GM12878 (cell line): ENCODE measurements around the gene H6PD. TPM values are rescaled to one million over a fixed set of nuclear protein-coding genes. Genes with fewer than 3 reads are reported as not detected.

Experiments used
- ATF2 ChIP-seq: IDR thresholded peaks from 2 replicates; pipeline ENCODE4 v1.6.1; 2012; ENCODE audit warnings: low read length, inconsistent platforms
- DPF2 ChIP-seq: fragments of 450-650 bp; IDR thresholded peaks from 2 replicates; pipeline ENCODE4 v1.6.1; 2017; ENCODE audit warnings: mild to moderate bottlenecking
- EED ChIP-seq: sonication (generic); IDR thresholded peaks from 2 replicates; pipeline ENCODE4 v1.6.1; 2016; ENCODE audit warnings: antibody characterized with exemption, low read depth
- JUNB ChIP-seq: IDR thresholded peaks from 2 replicates; pipeline ENCODE4 v1.6.1; 2016; ENCODE audit warnings: antibody characterized with exemption, mild to moderate bottlenecking
- JUND ChIP-seq: IDR thresholded peaks from 2 replicates; pipeline ENCODE4 v1.6.1; 2012; ENCODE audit warnings: low read depth, mild to moderate bottlenecking, low read length, improper control_type of control experiment, moderate library complexity
- NFYB ChIP-seq: IDR thresholded peaks from 2 replicates; pipeline ENCODE4 v1.6.1; 2011; ENCODE audit warnings: low read depth, mild to moderate bottlenecking, low read length, improper control_type of control experiment, moderate library complexity; ENCODE audit not compliant: insufficient read depth
- PRDM15 ChIP-seq: fragments of 450-650 bp; formaldehyde crosslinking; IDR thresholded peaks from 2 replicates; pipeline ENCODE4 v1.4.0; 2020; ENCODE audit warnings: mild to moderate bottlenecking, moderate library complexity
- SMARCA5 ChIP-seq: fragments of 450-650 bp; IDR thresholded peaks from 2 replicates; pipeline ENCODE4 v1.6.1; 2017; ENCODE audit warnings: mild to moderate bottlenecking
- ZBTB40 ChIP-seq: fragments of 450-650 bp; IDR thresholded peaks from 2 replicates; pipeline ENCODE4 v1.6.1; 2016; ENCODE audit warnings: mild to moderate bottlenecking, moderate library complexity, borderline replicate concordance
- polyA plus RNA-seq, 11 experiments: library from polyadenylated mRNA; depleted of rRNA in 4 of 11; unstranded in 6 of 11; stranded (reverse) in 5 of 11; fragments of >200 nt; fragmentation: Nextera tagmentation in 4 of 11; fragmentation: Illumina TruSeq in 1 of 11; extraction: Ambion mirVana in 4 of 11; extraction: Trizol in 1 of 11; gene quantifications; 1 replicate in 1 of 11; 2 replicates in 10 of 11; pipeline versions ENCODE4 v1.2.1 to v1.2.3, GENCODE V29; 2011 to 2016; ENCODE audit warnings: inconsistent platforms in 2 of 11, missing spikeins in 2 of 11, low read depth in 1 of 11
- total RNA-seq, 4 experiments: library from RNA; depleted of rRNA in 3 of 4; stranded (reverse); fragments of >200 nt in 3 of 4; fragmentation: Illumina TruSeq in 1 of 4; extraction: Trizol in 1 of 4; gene quantifications; 2 replicates each; pipeline versions ENCODE4 v1.2.1 to v1.2.3, GENCODE V29; 2013 to 2021

H6PD gene
- total and polyA plus RNA-seq, 10 of the 15 experiments (the other 5 are each of a cell fraction or from before 2014, with no cell fraction given): 1.2 to 20.7 (median 7.7) TPM

GRCh38 chr1:9306006-9306405, 71.4 kb downstream of the H6PD start (continued):
- no peak for TF ChIP-seq DPF2
- TF ChIP-seq PRDM15 (CRISPR knock-in tag): no peak
- TF ChIP-seq SMARCA5: no peak
- no peak for TF ChIP-seq EED
- no peak for TF ChIP-seq ATF2
- no peak for TF ChIP-seq ZBTB40
- no peak for TF ChIP-seq JUND
- no peak for TF ChIP-seq JUNB
- TF ChIP-seq NFYB: no peak
